HG03095 (cell line): ENCODE measurements around the gene PI4KB.
"Not testable (repeated sequence)": the region's sequence is repeated elsewhere in the genome, so short reads cannot be mapped to it uniquely, and the experiment has no call there.

Source experiments
- ATAC-seq: cut with Tn5 transposase; IDR thresholded peaks from one replicate; pipeline ENCODE4 v1.9.1; 2021; ENCODE audit warnings: moderate library complexity; ENCODE audit not compliant: unreplicated experiment

The PI4KB gene

GRCh38 chr1:151281969-151282882 lies 45.0 kb downstream of the PI4KB start, which contains the start of gene ZNF687:
ZNF687 (plus strand) TSS chr1:151282299; CDS start chr1:151286292, 3,993 bp downstream.
- peak; percentile 76 for ATAC-seq

GRCh38 chr1:151281225-151281968 lies 45.8 kb downstream of the PI4KB start:
- ATAC-seq, result peak; percentile 30

- ATAC-seq, result no peak
Observed at GRCh38 chr1:151277249-151277648, 50.0 kb downstream of the PI4KB start.

- not testable (repeated sequence) for ATAC-seq
Observed at GRCh38 chr1:151275341-151275740, 51.9 kb downstream of the PI4KB start.

GRCh38 chr1:151273924-151274466 lies 53.2 kb downstream of the PI4KB start:
- no peak for ATAC-seq

- ATAC-seq, result no peak
Observed at GRCh38 chr1:151267760-151268159, 59.5 kb downstream of the PI4KB start.

GRCh38 chr1:151266821-151267220 lies 60.4 kb downstream of the PI4KB start:
- ATAC-seq, result no peak

- ATAC-seq, result no peak
Observed at GRCh38 chr1:151266315-151266714, 60.9 kb downstream of the PI4KB start.

GRCh38 chr1:151265446-151266236 lies 61.6 kb downstream of the PI4KB start:
- ATAC-seq, result no peak

- no peak for ATAC-seq
Observed at GRCh38 chr1:151259351-151259750, 67.9 kb downstream of the PI4KB start.

- no peak for ATAC-seq
Observed at GRCh38 chr1:151255381-151255780, 71.8 kb downstream of the PI4KB start.

GRCh38 chr1:151254217-151255213 lies 72.7 kb downstream of the PI4KB start, which contains the start of gene PSMD4:
PSMD4 (plus strand) TSS chr1:151254734; CDS start chr1:151254783, 49 bp downstream.
- peak; percentile 88 for ATAC-seq

- no peak for ATAC-seq
Observed at GRCh38 chr1:151251656-151252470, 75.4 kb downstream of the PI4KB start.

GRCh38 chr1:151246786-151247185 lies 80.4 kb downstream of the PI4KB start:
- ATAC-seq, result no peak

GRCh38 chr1:151243683-151244216 lies 83.5 kb downstream of the PI4KB start:
- ATAC-seq, result no peak

GRCh38 chr1:151242442-151242841 lies 84.8 kb downstream of the PI4KB start:
- ATAC-seq, result no peak
